ENCODE measurements around the gene RDH13. TPM values are rescaled to one million over a fixed set of nuclear protein-coding genes. Genes with fewer than 3 reads are reported as not detected.

RDH13 gene
- total RNA-seq, 1 experiment from 2014 or later, result 31.1 TPM

GRCh38 chr19:55042688-55043087, 20.3 kb downstream of the RDH13 start:
- no peak overlapping the region for H3K27ac ChIP-seq (ENCODE audit: low read depth, low read length)
- no TSS peak for BruUV-seq (replicated peaks)
- no peak overlapping the region for H3K9ac ChIP-seq (ENCODE audit: low read length)
- ATAC-seq, result no peak
- no peaks in the 10 kb centered on the region for H3K9me3 ChIP-seq (ENCODE audit: control insufficient read depth in 1 of 2, insufficient read depth in 1 of 2, low read depth in 1 of 2, low read length in 2 of 2)
- intact Hi-C loops (cut with micrococcal nuclease), result no loop called here
- no peaks in the 10 kb centered on the region for H3K9me2 ChIP-seq (ENCODE audit: insufficient read depth)
- ChIA-PET CTCF (interaction anchor here (0.7 kb wide), 1 partner anchor 12 kb away, joined by 3 read pairs; no protein-coding TSS in a partner anchor), POLR2A (no interaction called here), RAD21 (ENCODE audit: low non-redundant PET in 1 of 2, low total read pairs in 2 of 2, uncharacterized antibody in 2 of 2, unreplicated experiment in 2 of 2) (no interaction called here)
- H2AFZ ChIP-seq (ENCODE audit: low read depth, low read length, poor library complexity, severe bottlenecking), result no peak overlapping the region
- no peak for DNase-seq (ENCODE audit: low read depth, low spot score)
- peaks cover 25 to 27% of the 10 kb centered on the region in 2 experiments; a peak in 3 of 4 replicates for H3K36me3 ChIP-seq (ENCODE audit: control insufficient read depth in 1 of 2, insufficient read depth in 2 of 2, low read length in 2 of 2)
- H3K4me1 ChIP-seq (ENCODE audit: control insufficient read depth in 1 of 2, insufficient read depth in 2 of 2, low read length in 2 of 2), result no peaks in the 10 kb centered on the region
- H3K4me3 ChIP-seq (replicated peaks in 1 of 2; ENCODE audit: low read depth in 1 of 2, low read length in 2 of 2), result no peak overlapping the region
- H3K4me2 ChIP-seq (ENCODE audit: low read length), result no peak overlapping the region
- H4K20me1 ChIP-seq (ENCODE audit: insufficient read depth), result 0 out of 2 replicates have a peak, but pooled peaks cover 3% of the 10 kb centered on the region
- H3K27me3 ChIP-seq (ENCODE audit: insufficient read depth, low read length), result no peaks in the 10 kb centered on the region
- peaks cover 63% of the 10 kb centered on the region for H3K79me2 ChIP-seq (ENCODE audit: insufficient read depth, low read length)
- TF ChIP-seq CBX3 (IDR thresholded peaks at IDR 0.05; ENCODE audit: low read depth), result no peak
- TF ChIP-seq SIN3A (IDR thresholded peaks at IDR 0.05; ENCODE audit: low read depth), result no peak
- no peak for TF ChIP-seq SRF (IDR thresholded peaks at IDR 0.05; ENCODE audit: low read depth)
- no peak for TF ChIP-seq CEBPB (IDR thresholded peaks at IDR 0.05; ENCODE audit: low read depth)
- TF ChIP-seq FOSL1 (IDR thresholded peaks at IDR 0.05; ENCODE audit: low read depth), result no peak
- no peak for TF ChIP-seq POLR2AphosphoS5 (IDR thresholded peaks at IDR 0.05; ENCODE audit: low read depth, low read length)
- TF ChIP-seq, protein P1, sequence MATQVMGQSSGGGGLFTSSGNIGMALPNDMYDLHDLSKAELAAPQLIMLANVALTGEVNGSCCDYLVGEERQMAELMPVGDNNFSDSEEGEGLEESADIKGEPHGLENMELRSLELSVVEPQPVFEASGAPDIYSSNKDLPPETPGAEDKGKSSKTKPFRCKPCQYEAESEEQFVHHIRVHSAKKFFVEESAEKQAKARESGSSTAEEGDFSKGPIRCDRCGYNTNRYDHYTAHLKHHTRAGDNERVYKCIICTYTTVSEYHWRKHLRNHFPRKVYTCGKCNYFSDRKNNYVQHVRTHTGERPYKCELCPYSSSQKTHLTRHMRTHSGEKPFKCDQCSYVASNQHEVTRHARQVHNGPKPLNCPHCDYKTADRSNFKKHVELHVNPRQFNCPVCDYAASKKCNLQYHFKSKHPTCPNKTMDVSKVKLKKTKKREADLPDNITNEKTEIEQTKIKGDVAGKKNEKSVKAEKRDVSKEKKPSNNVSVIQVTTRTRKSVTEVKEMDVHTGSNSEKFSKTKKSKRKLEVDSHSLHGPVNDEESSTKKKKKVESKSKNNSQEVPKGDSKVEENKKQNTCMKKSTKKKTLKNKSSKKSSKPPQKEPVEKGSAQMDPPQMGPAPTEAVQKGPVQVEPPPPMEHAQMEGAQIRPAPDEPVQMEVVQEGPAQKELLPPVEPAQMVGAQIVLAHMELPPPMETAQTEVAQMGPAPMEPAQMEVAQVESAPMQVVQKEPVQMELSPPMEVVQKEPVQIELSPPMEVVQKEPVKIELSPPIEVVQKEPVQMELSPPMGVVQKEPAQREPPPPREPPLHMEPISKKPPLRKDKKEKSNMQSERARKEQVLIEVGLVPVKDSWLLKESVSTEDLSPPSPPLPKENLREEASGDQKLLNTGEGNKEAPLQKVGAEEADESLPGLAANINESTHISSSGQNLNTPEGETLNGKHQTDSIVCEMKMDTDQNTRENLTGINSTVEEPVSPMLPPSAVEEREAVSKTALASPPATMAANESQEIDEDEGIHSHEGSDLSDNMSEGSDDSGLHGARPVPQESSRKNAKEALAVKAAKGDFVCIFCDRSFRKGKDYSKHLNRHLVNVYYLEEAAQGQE (IDR thresholded peaks at IDR 0.05; ENCODE audit: low read depth), result no peak
- no peak for TF ChIP-seq CTCF (IDR thresholded peaks at IDR 0.05 in 2 of 3, conservative IDR thresholded peaks at IDR 0.05 in 1 of 3; ENCODE audit: borderline replicate concordance in 1 of 3, insufficient read depth in 1 of 3, low read depth in 2 of 3, low read length in 2 of 3)
- no peak for TF ChIP-seq RAD21 (IDR thresholded peaks at IDR 0.05; ENCODE audit: low read depth)
- TF ChIP-seq YY1 (IDR thresholded peaks at IDR 0.05; ENCODE audit: extremely low read depth, insufficient replicate concordance, low read depth, low read length), result no peak
- TF ChIP-seq ZBTB33 (IDR thresholded peaks at IDR 0.05; ENCODE audit: extremely low read depth, insufficient replicate concordance, low read length), result no peak
- no peak for TF ChIP-seq ATF3 (IDR thresholded peaks at IDR 0.05)
- TF ChIP-seq EZH2 (IDR thresholded peaks at IDR 0.05), result no peak
- TF ChIP-seq ZNF274 (IDR thresholded peaks at IDR 0.05; ENCODE audit: low read depth, low read length), result no peak
- TF ChIP-seq JUND (IDR thresholded peaks at IDR 0.05), result no peak
- TF ChIP-seq ELF1 (IDR thresholded peaks at IDR 0.05; ENCODE audit: borderline replicate concordance, low read depth), result no peak
- no peak for TF ChIP-seq TCF7L2 (IDR thresholded peaks at IDR 0.05; ENCODE audit: borderline replicate concordance, extremely low read depth, insufficient read depth, insufficient read length)
- TF ChIP-seq EGR1 (IDR thresholded peaks at IDR 0.05; ENCODE audit: low read depth), result no peak
- TF ChIP-seq MAX (IDR thresholded peaks at IDR 0.05), result no peak
- TF ChIP-seq ZFX (IDR thresholded peaks at IDR 0.05), result no peak

Data from HCT116 (cell line).